HG03135 (cell line): Measurements from ENCODE around the gene MAN1A1.
"Not testable (repeated sequence)": the region's sequence is repeated elsewhere in the genome, so short reads cannot be mapped to it uniquely, and the experiment has no call there.

ENCODE experiments used
- ATAC-seq: cut with Tn5 transposase; IDR thresholded peaks from one replicate; pipeline ENCODE4 v1.9.1; 2021; ENCODE audit warnings: mild to moderate bottlenecking, moderate library complexity; ENCODE audit not compliant: unreplicated experiment

Gene MAN1A1

DNA sequence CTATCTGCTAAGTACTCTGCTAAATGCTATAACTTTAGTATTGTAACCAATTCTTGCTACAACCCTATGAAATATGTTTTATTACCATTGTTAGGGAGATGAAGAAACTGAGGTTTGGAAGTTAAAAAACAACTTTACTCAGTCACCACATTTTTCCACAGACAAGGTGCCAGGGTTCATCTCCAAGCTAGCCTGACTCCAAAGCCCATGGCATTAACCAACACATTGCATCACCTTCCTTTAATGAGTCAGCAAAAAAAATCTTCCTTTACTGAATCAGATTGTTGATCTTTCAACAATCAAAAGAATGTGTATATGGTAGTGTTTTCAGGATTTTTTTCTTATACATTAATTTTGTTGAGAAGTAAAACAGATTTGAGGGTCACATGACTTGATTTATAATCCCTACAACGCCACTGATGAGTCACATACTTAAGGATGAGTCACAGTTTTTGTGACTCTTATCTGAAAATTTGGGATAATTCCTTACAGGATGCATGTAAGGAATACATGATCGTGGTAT, 41.5 kb downstream of the MAN1A1 start:
- no peak for ATAC-seq

GRCh38 chr6:119307056-119307455, 42.5 kb downstream of the MAN1A1 start:
- ATAC-seq = no peak

- no peak for ATAC-seq
These were observed 43.1 kb downstream of the MAN1A1 start for GRCh38 chr6:119306396-119306968.

GRCh38 chr6:119303164-119303887, 46.2 kb downstream of the MAN1A1 start:
- ATAC-seq = no peak

DNA sequence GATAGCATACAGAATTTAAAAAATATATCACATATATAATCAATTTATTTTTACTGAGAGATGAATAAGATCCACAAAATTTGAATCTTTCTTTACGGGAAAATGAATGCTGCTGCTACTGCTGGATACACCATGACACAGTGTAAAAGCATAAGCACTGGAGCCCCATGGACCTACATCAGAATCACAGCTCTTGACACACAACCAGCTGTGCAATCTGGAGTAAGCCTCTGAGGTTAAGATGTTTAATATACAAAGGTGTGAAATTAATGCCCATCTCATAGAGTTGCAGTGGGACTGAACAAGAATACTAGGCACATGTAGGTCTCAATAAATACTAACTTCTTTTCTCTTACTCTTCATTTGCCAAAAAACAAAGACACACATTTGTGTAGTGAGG, 48.1 kb downstream of the MAN1A1 start:
- ATAC-seq = no peak

DNA sequence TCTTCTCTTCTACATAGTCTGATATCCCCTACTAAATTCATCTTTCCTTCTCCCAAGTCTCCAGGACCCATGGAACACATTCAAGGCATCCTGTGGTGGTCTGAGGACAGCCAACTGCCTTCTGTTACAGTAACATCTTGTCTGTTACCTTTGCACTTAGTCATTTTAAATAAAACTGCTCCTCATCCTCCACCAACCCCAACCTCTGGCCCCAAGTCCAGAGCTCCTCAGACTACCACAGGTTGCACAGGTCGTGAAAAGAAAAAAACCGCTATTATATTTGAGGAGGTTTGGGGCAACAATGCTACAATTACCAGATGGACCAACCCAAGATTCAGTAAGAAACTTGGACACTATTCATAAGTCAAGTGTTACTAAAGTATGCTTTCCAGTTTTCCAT, 49.9 kb downstream of the MAN1A1 start:
- ATAC-seq = no peak

- no peak for ATAC-seq
These were observed 52.5 kb downstream of the MAN1A1 start for GRCh38 chr6:119297049-119297448.

- no peak for ATAC-seq
These were observed 53.2 kb downstream of the MAN1A1 start for GRCh38 chr6:119296036-119297035.

- no peak for ATAC-seq
These were observed 54.6 kb downstream of the MAN1A1 start for GRCh38 chr6:119294984-119295383.

- not testable (repeated sequence) for ATAC-seq
These were observed 58.5 kb downstream of the MAN1A1 start for GRCh38 chr6:119291060-119291459.

- no peak for ATAC-seq
These were observed 59.3 kb downstream of the MAN1A1 start for GRCh38 chr6:119290306-119290705.

DNA sequence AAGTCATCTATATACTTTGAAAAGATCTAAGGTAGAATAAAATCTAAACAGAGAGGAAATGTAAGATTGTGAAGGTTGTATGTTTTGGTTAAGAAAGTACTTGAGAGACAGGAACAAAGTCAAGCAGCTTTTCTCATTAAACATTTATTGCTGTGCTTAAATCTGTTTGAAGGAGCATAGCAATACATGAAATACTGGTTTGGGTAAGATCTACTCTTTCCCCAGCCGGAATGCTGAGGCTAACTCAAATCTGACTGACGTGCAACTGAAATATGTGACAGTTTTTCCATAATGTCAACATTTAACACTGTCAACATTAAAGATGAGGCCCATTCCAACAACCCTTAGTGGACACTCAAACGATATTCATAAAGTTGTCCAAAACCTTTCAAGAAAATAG, 59.9 kb downstream of the MAN1A1 start:
- ATAC-seq = no peak

GRCh38 chr6:119285908-119286625, 63.5 kb downstream of the MAN1A1 start:
- no peak for ATAC-seq

DNA sequence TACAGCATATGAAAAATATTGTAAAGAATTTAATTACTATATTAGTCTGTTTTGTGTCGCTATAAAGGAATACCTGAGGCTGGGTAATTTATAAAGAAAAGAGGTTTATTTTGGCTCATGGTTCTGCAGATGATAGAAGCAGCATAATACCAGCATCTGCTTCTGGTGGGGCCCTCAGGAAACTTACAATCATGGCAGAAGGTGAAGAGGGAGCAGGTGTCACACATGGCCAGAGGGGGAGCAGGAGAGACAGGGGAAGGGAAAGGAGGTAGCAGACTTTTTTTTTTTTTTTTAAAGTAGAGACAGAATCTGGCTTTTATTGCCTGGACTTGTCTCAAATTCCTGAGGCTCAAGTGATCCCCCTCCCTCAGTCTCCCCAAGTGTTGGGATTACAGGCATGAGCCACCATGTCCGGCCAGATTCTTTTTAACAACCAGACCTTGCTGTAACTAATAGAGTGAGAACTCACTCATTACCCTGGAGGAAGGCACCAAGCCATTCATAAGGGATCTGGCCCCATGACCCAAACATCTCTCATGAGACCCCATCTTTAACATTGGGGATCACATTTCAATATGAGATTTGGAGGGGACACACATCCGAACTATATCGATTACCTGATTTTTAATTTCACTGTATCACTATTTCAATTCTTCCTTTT, 64.6 kb downstream of the MAN1A1 start:
- ATAC-seq = no peak

DNA sequence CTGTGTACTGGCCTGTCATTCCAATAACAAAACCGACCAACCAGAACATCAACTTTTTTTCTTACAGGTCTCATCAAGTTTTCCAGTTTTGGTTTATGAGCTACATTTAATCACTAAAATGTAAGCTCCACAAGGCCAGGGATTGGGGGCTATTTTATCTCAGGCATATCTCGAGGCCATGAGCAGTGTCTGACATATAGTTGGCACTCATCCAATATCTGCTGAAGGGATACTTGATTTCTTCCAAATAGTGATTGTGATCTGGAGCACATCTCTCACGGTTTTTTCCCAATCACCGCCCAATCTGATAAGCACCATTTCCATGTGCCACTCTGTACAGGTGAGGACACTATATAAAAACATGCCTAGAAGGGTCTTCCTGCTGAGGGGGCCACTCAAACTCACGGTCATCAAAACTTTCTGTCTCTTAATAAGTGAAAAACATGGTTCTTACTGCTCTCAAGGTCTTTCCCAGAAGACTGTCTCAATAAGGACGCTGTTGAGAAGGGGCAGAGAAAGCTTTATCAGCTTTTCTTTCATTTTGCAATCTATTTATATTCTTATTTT, 65.5 kb downstream of the MAN1A1 start:
- ATAC-seq = no peak

GRCh38 chr6:119283214-119283613, 66.3 kb downstream of the MAN1A1 start:
- ATAC-seq = no peak

- no peak for ATAC-seq
These were observed 68.9 kb downstream of the MAN1A1 start for GRCh38 chr6:119280668-119281067.

- ATAC-seq = no peak
These were observed 69.5 kb downstream of the MAN1A1 start for GRCh38 chr6:119280080-119280479.

DNA sequence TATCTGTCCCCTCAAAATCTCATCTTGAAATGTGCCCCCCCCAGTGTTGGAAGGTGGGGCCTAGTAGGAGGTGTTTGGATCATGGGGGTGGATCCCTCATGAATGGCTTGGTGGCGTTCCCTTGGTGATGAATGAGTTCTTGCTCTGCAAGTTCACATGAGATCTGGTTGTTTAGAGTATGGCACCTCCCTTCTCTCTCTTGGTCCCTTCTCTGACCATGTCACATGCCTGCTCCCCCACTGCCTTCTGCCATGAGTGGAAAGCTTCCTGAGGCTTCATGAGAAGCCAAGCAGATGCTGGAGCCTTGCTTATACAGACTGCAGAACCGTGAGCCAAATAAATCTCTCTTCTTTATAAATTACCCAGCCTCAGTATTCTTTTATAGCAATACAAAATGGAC, 70.9 kb downstream of the MAN1A1 start:
- ATAC-seq = no peak

- no peak for ATAC-seq
These were observed 72.5 kb downstream of the MAN1A1 start for GRCh38 chr6:119277052-119277451.
